ENCODE results near the gene SNX17.

DNA sequence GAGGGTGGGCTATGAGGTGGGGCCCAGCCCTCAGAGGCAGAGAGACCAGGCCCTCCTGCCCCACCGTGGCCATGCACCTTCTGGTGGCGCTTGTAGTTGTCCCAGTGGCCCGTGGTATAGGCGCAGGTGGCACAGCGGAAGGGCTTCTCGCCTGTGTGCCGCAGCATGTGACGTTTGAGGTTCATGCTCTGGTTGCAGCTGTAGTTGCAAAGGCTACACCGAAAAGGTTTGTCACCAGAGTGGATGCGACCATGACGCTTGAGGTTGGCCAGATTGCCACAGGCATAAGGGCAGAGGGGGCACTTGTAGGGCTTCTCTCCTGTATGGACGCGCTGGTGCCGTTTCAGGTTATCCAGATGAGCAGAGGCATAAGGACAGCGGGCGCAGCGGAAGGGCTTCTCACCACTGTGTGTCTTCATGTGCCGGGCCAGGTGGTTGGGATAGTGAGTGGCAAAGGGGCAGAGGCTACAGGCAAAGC is 7.2 kb downstream of the SNX17 start:
- TF ChIP-seq CTCF (conservative IDR thresholded peaks at IDR 0.05) (no peak), EZH2 (IDR thresholded peaks at IDR 0.05; ENCODE audit: low read depth) (no peak)
